ENCODE results near the gene LRPAP1. TPM values are rescaled to one million over a fixed set of nuclear protein-coding genes. Genes with fewer than 3 reads are reported as not detected.

The LRPAP1 gene
- total RNA-seq, 1 donor from 2014 or later: 98.7 TPM

- no peaks in the 10 kb centered on the region for H3K9me3 ChIP-seq
- intact Hi-C loops (cut with DNase I): no loop called here
- no peak for DNase-seq (ENCODE audit: extremely low spot score in 2 of 2)
- H3K27ac ChIP-seq: no peak overlapping the region
- peaks cover 0 to 7% of the 10 kb centered on the region in 2 donors for H3K36me3 ChIP-seq
- H3K27me3 ChIP-seq: no peaks in the 10 kb centered on the region
- H3K4me1 ChIP-seq: peaks cover 7% of the 10 kb centered on the region
- no peak for TF ChIP-seq CTCF (IDR thresholded peaks at IDR 0.05)
- no peak for TF ChIP-seq POLR2AphosphoS5 (IDR thresholded peaks at IDR 0.05; ENCODE audit: insufficient read depth in 1 of 2, low read depth in 1 of 2)
- TF ChIP-seq POLR2A (IDR thresholded peaks at IDR 0.05): no peak
- H3K4me3 ChIP-seq: no peak overlapping the region
Observed at GRCh38 chr4:3501126-3501824, 30.9 kb downstream of the LRPAP1 start.

GRCh38 chr4:3500634-3501101 lies 31.6 kb downstream of the LRPAP1 start:
- H3K27ac ChIP-seq: no peak overlapping the region
- no peak overlapping the region for H3K4me3 ChIP-seq
- no peaks in the 10 kb centered on the region for H3K27me3 ChIP-seq
- H3K9me3 ChIP-seq: no peaks in the 10 kb centered on the region
- H3K4me1 ChIP-seq: peaks cover 7% of the 10 kb centered on the region
- DNase-seq (ENCODE audit: extremely low spot score in 2 of 2): no peak
- intact Hi-C loops (cut with DNase I): no loop called here
- no peak for TF ChIP-seq POLR2A (IDR thresholded peaks at IDR 0.05)
- no peak for TF ChIP-seq CTCF (IDR thresholded peaks at IDR 0.05)
- TF ChIP-seq POLR2AphosphoS5 (IDR thresholded peaks at IDR 0.05; ENCODE audit: insufficient read depth in 1 of 2, low read depth in 1 of 2): no peak
- peaks cover 0 to 7% of the 10 kb centered on the region in 2 donors for H3K36me3 ChIP-seq

GRCh38 chr4:3500111-3500510 lies 32.1 kb downstream of the LRPAP1 start:
- peaks cover 7% of the 10 kb centered on the region for H3K4me1 ChIP-seq
- H3K36me3 ChIP-seq: peaks cover 0 to 3% of the 10 kb centered on the region in 2 donors
- no peak overlapping the region for H3K4me3 ChIP-seq
- no peak overlapping the region for H3K27ac ChIP-seq
- no peak for TF ChIP-seq POLR2A (IDR thresholded peaks at IDR 0.05)
- no peak for TF ChIP-seq POLR2AphosphoS5 (IDR thresholded peaks at IDR 0.05; ENCODE audit: insufficient read depth in 1 of 2, low read depth in 1 of 2)
- no peak for TF ChIP-seq CTCF (IDR thresholded peaks at IDR 0.05)
- no peaks in the 10 kb centered on the region for H3K9me3 ChIP-seq
- no peaks in the 10 kb centered on the region for H3K27me3 ChIP-seq
- no peak for DNase-seq (ENCODE audit: extremely low spot score in 2 of 2)
- intact Hi-C loops (cut with DNase I): no loop called here

- peaks cover 7% of the 10 kb centered on the region for H3K4me1 ChIP-seq
- H3K27ac ChIP-seq: no peak overlapping the region
- H3K4me3 ChIP-seq: no peak overlapping the region
- no peak for DNase-seq (ENCODE audit: extremely low spot score in 2 of 2)
- H3K9me3 ChIP-seq: no peaks in the 10 kb centered on the region
- H3K36me3 ChIP-seq: no peaks in the 10 kb centered on the region
- no peaks in the 10 kb centered on the region for H3K27me3 ChIP-seq
- intact Hi-C loops (cut with DNase I): no loop called here
- TF ChIP-seq POLR2A (IDR thresholded peaks at IDR 0.05) (no peak), CTCF (IDR thresholded peaks at IDR 0.05) (no peak), POLR2AphosphoS5 (IDR thresholded peaks at IDR 0.05; ENCODE audit: insufficient read depth in 1 of 2, low read depth in 1 of 2) (no peak)
Observed at GRCh38 chr4:3499710-3500109, 32.5 kb downstream of the LRPAP1 start.

- Histone ChIP-seq H3K9me3 (no peaks in the 10 kb centered on the region), H3K4me3 (no peak overlapping the region), H3K27me3 (no peaks in the 10 kb centered on the region), H3K36me3 (no peaks in the 10 kb centered on the region), H3K4me1 (peaks cover 7% of the 10 kb centered on the region), H3K27ac (no peak overlapping the region)
- intact Hi-C loops (cut with DNase I): no loop called here
- TF ChIP-seq POLR2AphosphoS5 (IDR thresholded peaks at IDR 0.05; ENCODE audit: insufficient read depth in 1 of 2, low read depth in 1 of 2) (no peak), CTCF (IDR thresholded peaks at IDR 0.05) (no peak), POLR2A (IDR thresholded peaks at IDR 0.05) (no peak)
- no peak for DNase-seq (ENCODE audit: extremely low spot score in 2 of 2)
Observed at GRCh38 chr4:3498901-3499510, 33.2 kb downstream of the LRPAP1 start.

Data from vagina (tissue), 2 donors.